Neural cell (in vitro differentiated cells): Measurements from ENCODE around the gene UCK1.

ENCODE experiments used
- CTCF ChIP-seq: fragments of 450-650 bp; IDR thresholded peaks from 2 replicates; pipeline ENCODE4 v1.5.1; 2014; ENCODE audit warnings: antibody characterized with exemption, mild to moderate bottlenecking, moderate library complexity; ENCODE audit not compliant: poor library complexity, severe bottlenecking
- EP300 ChIP-seq: fragments of 450-650 bp; conservative IDR thresholded peaks from 2 replicates; pipeline ENCODE4 v1.6.1; 2014; ENCODE audit warnings: antibody characterized with exemption, mild to moderate bottlenecking, moderate library complexity; ENCODE audit not compliant: poor library complexity, severe bottlenecking
- EZH2 ChIP-seq: fragments of 200-600, 300-800 bp; shearing (Covaris generic), sonication (generic); IDR thresholded peaks from 2 replicates; pipeline ENCODE4 v1.6.1; 2014; ENCODE audit warnings: antibody characterized with exemption, low read length, borderline replicate concordance, mild to moderate bottlenecking; ENCODE audit not compliant: insufficient read depth, poor library complexity, severe bottlenecking
- POLR2AphosphoS5 ChIP-seq: IDR thresholded peaks from 2 replicates; pipeline ENCODE4 v1.6.1; 2012
- TAF1 ChIP-seq: IDR thresholded peaks from 2 replicates; pipeline ENCODE4 v1.6.1; 2012; ENCODE audit warnings: low read depth

DNA sequence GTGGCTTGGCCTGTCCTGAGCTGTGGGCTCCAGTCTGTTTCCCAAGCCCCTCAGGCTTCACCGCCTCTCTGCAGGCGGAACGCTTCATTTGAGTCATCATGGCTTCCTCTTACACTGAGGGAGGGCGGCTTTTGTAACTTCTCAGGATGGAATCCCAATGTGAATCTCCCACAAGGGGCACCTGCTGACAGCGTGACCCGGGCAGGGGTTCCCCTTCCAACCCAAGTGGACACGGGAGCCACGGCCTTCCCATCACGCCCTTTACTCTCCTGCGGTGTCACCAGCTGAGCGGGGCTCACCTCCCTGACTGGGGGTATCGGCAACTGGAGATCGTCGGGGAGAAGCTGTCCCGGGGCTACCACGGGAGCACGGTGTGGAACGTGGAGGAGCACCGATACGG lies 12.5 kb downstream of the UCK1 start:
- TF ChIP-seq TAF1 (no peak), EZH2 (no peak), EP300 (no peak), CTCF (no peak), POLR2AphosphoS5 (no peak)
